Stimulated activated CD8-positive, alpha-beta memory T cell treated with anti-CD3 and anti-CD28 coated beads, Interleukin-7, amount 100 ng/mL, for 24 hours (primary cell): ENCODE data around the gene XAB2.

ENCODE experiments used
- DNase-seq: peaks from one replicate; pipeline ENCODE4 v3.0.0-alpha.2; 2020; ENCODE audit warnings: low read depth

Gene XAB2

DNA sequence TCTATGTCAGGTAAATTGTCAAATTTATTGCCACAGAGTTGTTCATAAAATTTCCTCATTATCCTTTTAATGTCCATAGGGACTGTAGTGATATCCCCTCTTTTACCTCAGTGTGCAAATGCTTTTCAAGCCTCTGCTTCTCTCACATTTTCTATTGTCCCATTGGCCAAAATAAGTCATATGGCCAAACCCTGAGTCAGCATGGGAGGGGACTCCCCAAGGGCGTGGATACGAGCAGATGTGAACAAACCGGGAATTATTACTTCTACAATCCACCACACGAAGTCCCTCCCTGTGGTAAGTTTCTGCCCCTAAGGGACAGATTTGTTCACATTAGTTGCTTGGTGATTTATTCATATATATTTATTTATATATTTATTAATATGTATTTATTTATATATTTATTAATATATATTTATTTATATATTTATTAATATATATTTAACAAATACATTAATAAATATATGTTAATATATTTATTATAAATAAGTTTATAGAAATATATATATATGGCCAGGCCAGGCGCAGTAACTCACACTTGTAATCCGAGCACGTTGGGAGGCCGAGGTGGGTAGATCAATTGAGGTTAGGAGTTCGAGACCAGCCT is 53.8 kb downstream of the XAB2 start:
- no peak for DNase-seq

DNA sequence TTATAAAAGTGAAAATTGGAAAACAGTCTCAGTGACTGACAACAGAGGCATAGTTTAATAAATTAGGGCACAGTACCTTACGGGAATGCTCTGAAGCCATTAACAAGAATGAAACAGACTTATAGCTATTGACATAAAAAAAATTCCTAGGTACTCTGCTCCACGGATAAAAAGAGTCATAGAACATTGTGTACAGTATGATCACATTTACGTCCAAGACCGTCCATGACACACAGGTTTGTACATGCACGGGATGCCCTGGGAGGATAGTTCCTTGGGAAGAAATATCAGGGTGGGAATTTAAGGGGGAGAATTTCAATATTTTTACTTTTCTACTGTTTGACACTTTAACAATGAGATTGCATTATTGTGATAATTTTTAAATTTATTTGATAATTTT is 58.6 kb downstream of the XAB2 start:
- no peak for DNase-seq
